Right lobe of liver (tissue), 6 donors: ENCODE data around the gene TTR. TPM values are rescaled to one million over a fixed set of nuclear protein-coding genes. Genes with fewer than 3 reads are reported as not detected.

ENCODE experiments used
- ATAC-seq, 4 donors: fragments of 200-7000 bp; cut with Tn5 transposase; one replicate each; pipeline ENCODE4 v1.9.1; 2020; ENCODE audit warnings: mild to moderate bottlenecking in 4 of 4, moderate library complexity in 4 of 4
- DNase-seq, 3 donors: peaks; one replicate each; pipeline ENCODE4 v3.0.0-alpha.2; 2020
- H3K27ac ChIP-seq, 3 donors: fragments of 200-600 bp; one replicate each; pipeline ENCODE4 v1.8.0; 2022
- H3K27me3 ChIP-seq, 2 donors: fragments of 200-600 bp; one replicate each; pipeline ENCODE4 v1.8.0; 2022
- H3K36me3 ChIP-seq, 4 donors: fragments of 200-600 bp; sonication (generic) in 1 of 4; one replicate each; pipeline versions ENCODE4 v1.5.1 to v1.8.0; 2017 to 2022; ENCODE audit warnings: control low read depth in 1 of 4
- H3K4me1 ChIP-seq, 4 donors: fragments of 200-600 bp; sonication (generic) in 1 of 4; one replicate each; pipeline versions ENCODE4 v1.5.1 to v1.8.0; 2017 to 2022; ENCODE audit warnings: control low read depth in 1 of 4
- H3K4me3 ChIP-seq, 3 donors: fragments of 200-600 bp; one replicate each; pipeline ENCODE4 v1.8.0; 2022
- H3K9me3 ChIP-seq, 4 donors: fragments of 200-600 bp; sonication (generic) in 1 of 4; one replicate each; pipeline versions ENCODE4 v1.5.1 to v1.8.0; 2017 to 2022; ENCODE audit warnings: control low read depth in 1 of 4
- POLR2A ChIP-seq: fragments of 450-650 bp; IDR thresholded peaks from one replicate; pipeline ENCODE4 v1.6.1; 2017; ENCODE audit warnings: antibody characterized with exemption, mild to moderate bottlenecking
- WGBS: methylation state at CpG from one replicate; pipeline ENCODE4 v1.1.6; 2018; ENCODE audit warnings: low coverage, low lambda C conversion rate; ENCODE audit not compliant: insufficient coverage; ENCODE audit errors: missing lambda C conversion rate; 5-methylcytosine and 5-hydroxymethylcytosine counted together
- intact Hi-C, 2 donors: fragments of 100-400 bp; cut with DNase I; formaldehyde crosslinking; loops; one replicate each; pipeline versions ENCODE4 v1.11.2 to v1.14.1; 2022
- total RNA-seq, 6 experiments: library from RNA; depleted of rRNA in 2 of 6; stranded (reverse); fragments of >200 nt in 2 of 6; fragmentation: NEBNext Ultra II Directional in 3 of 6; extraction: Animal tissue kit (Norgen Biotek cat#: 25700) in 3 of 6; gene quantifications; one replicate each; pipeline versions ENCODE4 v1.1.0 to v1.2.4, GENCODE V29; 2016 to 2023
- TF ChIP-seq, protein P1 (sequence below), 4 donors: fragments of 200-600 bp in 3 of 4; fragments of 450-650 bp in 1 of 4; IDR thresholded peaks; one replicate each; pipeline versions ENCODE4 v1.5.1 to v1.8.0; 2016 to 2022; ENCODE audit warnings: antibody characterized with exemption in 4 of 4, mild to moderate bottlenecking in 2 of 4
- donor health status: DM: no; HTN: yes; CAD: no.
- donor health status: DM: no; HTN: no; CAD: no.
- donor health status: DM: no; HTN: no; CAD: no.
- donor health status: DM: no; HTN: yes; CAD: no.
- donor health status: DM: no; HTN: yes; CAD: no.

Gene TTR
- total RNA-seq, 6 experiments from 2014 or later, result 1,281 to 4,774 (median 2,625) TPM

DNA sequence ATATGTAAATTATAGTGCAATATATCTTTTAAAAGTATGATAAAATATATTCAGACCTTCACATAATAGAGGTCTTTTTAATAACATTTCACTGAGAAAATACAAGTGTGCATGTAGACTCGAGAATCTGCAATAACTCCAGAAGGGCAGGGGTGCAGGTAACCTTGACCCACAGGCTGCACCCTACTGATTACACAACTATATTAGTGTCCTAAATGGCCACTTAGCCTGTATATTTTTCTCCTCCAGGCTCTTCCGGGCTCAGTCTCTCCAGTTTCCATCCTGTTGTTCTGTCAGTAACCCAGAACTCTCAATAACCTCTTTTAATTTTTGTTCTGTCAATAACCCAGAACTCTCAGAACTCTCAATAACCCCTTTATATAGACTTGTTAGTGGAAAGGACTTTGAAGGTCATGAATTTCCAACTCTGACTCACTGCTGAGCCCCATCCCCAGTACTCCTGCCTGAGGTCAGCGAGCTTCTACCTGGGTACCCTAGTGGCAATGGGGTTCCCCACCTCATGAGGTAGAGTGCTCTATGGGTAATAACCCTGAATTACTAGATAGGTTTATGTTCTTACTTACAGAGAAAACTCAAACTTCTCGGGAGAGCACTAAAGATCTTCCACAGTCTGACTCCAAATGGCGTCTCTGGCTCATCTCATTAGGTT lies 8.4 kb upstream of the TTR start:
- TF ChIP-seq, protein P1, sequence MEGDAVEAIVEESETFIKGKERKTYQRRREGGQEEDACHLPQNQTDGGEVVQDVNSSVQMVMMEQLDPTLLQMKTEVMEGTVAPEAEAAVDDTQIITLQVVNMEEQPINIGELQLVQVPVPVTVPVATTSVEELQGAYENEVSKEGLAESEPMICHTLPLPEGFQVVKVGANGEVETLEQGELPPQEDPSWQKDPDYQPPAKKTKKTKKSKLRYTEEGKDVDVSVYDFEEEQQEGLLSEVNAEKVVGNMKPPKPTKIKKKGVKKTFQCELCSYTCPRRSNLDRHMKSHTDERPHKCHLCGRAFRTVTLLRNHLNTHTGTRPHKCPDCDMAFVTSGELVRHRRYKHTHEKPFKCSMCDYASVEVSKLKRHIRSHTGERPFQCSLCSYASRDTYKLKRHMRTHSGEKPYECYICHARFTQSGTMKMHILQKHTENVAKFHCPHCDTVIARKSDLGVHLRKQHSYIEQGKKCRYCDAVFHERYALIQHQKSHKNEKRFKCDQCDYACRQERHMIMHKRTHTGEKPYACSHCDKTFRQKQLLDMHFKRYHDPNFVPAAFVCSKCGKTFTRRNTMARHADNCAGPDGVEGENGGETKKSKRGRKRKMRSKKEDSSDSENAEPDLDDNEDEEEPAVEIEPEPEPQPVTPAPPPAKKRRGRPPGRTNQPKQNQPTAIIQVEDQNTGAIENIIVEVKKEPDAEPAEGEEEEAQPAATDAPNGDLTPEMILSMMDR (IDR thresholded peaks at IDR 0.05), result no peak
- H3K4me1 ChIP-seq, result peaks cover 0 to 39% (median 9%) of the 10 kb centered on the region in 4 donors
- 71% methylated on average over 5 of the region's 5 CpGs for WGBS
- DNase-seq (no peak), ATAC-seq (peak in 2 of 4 donors; percentile 44 to 45)
- no peak overlapping the region for H3K4me3 ChIP-seq
- peak overlapping the region in 1 of 3 donors; percentile 19 for H3K27ac ChIP-seq
- intact Hi-C loops, result no loop called here
- H3K36me3 ChIP-seq, result no peaks in the 10 kb centered on the region
- H3K27me3 ChIP-seq, result no peaks in the 10 kb centered on the region
- no peaks in the 10 kb centered on the region for H3K9me3 ChIP-seq

DNA sequence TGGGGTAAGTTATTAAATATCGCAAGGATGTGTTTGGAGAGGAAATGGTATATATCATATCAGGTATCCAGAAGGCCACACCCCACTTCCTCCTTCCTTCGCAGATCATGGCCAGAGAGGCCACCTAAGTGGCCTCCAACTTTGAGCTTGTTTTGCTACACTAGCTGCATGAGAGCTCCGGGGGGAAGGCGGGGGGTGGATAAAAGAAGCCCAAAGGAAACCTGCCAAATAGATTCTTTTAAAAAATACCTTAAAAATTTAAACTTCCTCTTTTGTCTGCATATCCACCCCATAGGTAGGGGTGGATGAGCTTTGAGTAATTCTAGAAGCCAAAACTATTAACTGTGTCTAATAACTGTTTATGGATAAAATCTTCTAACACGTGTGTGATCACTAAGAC lies 5.7 kb upstream of the TTR start:
- ATAC-seq (no peak), DNase-seq (no peak)
- H3K27ac ChIP-seq, result no peak overlapping the region
- no peaks in the 10 kb centered on the region for H3K9me3 ChIP-seq
- intact Hi-C loops, result no loop called here
- no peaks in the 10 kb centered on the region for H3K27me3 ChIP-seq
- no peak overlapping the region for H3K4me3 ChIP-seq
- no peaks in the 10 kb centered on the region for H3K36me3 ChIP-seq
- H3K4me1 ChIP-seq, result peaks cover 0 to 51% (median 15%) of the 10 kb centered on the region in 4 donors
- no peak for TF ChIP-seq POLR2A
- TF ChIP-seq, protein P1 (IDR thresholded peaks at IDR 0.05), result no peak
- 83% methylated on average over 5 of the region's 5 CpGs for WGBS

DNA sequence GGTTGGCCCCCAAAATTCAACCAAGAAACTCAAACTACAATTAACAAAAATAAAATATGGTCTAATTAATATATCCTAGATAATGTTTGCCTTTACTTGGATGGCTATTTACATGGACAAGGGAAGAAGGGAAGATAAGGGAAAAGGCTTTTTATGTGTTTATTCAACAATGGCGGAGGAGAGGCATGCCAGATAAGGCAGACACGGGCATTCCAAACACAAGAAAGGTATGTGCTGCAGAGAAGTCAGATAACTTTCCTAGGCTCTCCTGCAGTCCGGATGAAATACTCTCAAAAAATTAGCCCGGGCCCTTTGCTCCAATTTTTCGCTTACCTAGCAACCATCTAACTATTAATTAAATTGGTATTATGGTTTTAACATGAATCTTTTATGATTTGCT lies 5.1 kb upstream of the TTR start:
- no peaks in the 10 kb centered on the region for H3K27me3 ChIP-seq
- H3K4me1 ChIP-seq, result peaks cover 0 to 45% (median 17%) of the 10 kb centered on the region in 4 donors
- no peak for ATAC-seq
- no peak overlapping the region for H3K4me3 ChIP-seq
- no peak for DNase-seq
- H3K36me3 ChIP-seq, result no peaks in the 10 kb centered on the region
- 66% methylated on average over 5 of the region's 5 CpGs for WGBS
- H3K27ac ChIP-seq, result no peak overlapping the region
- no peaks in the 10 kb centered on the region for H3K9me3 ChIP-seq
- no peak for TF ChIP-seq POLR2A
- TF ChIP-seq, protein P1 (IDR thresholded peaks at IDR 0.05), result no peak
- intact Hi-C loops, result no loop called here

DNA sequence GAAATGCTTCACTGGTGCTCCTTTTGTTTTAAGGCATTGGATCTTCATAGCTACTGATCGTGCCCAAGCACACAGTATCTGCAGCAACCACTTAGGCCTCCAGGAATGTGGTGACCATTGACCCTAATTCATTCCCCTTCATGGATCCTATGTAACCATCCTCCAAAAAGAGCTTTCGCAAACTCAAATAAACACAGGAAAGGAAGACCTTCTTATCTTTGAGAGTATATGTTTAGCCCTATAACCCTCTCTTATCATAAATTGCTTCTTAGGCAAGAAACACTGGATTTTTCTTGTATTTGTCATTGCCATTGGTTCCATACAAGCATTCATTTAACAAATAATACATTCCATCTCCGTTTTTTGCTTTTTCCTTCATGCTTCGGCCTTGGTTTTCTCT lies 4.1 kb upstream of the TTR start:
- no peak overlapping the region for H3K4me3 ChIP-seq
- WGBS, result 79% methylated on average over 4 of the region's 4 CpGs
- no peak overlapping the region for H3K27ac ChIP-seq
- H3K27me3 ChIP-seq, result no peaks in the 10 kb centered on the region
- intact Hi-C loops, result no loop called here
- no peak for DNase-seq
- no peak for ATAC-seq
- H3K4me1 ChIP-seq, result peaks cover 0 to 36% (median 13%) of the 10 kb centered on the region in 4 donors
- no peak for TF ChIP-seq POLR2A
- TF ChIP-seq, protein P1 (IDR thresholded peaks at IDR 0.05), result no peak
- peaks cover 0 to 2% (median 0%) of the 10 kb centered on the region in 4 donors for H3K36me3 ChIP-seq
- H3K9me3 ChIP-seq, result no peaks in the 10 kb centered on the region
